Psoas muscle (tissue), 8 donors: ENCODE results near the gene HSD11B2. TPM values are rescaled to one million over a fixed set of nuclear protein-coding genes. Genes with fewer than 3 reads are reported as not detected.

Source experiments
- ATAC-seq, 4 donors: fragments of 200-7000 bp; cut with Tn5 transposase; one replicate each; pipeline ENCODE4 v1.9.1; 2020; ENCODE audit warnings: moderate library complexity in 3 of 4, mild to moderate bottlenecking in 2 of 4
- DNase-seq, 2 donors: peaks; one replicate each; pipeline ENCODE4 v3.0.0-alpha.2; 2020
- H3K27ac ChIP-seq: fragments of 200-600 bp; one replicate; pipeline ENCODE4 v1.8.0; 2022
- H3K27me3 ChIP-seq, 3 donors: fragments of 200-600 bp in 1 of 3; one replicate each; pipeline versions ENCODE4 v1.6.1 to v1.8.0; 2013 to 2022; ENCODE audit warnings: low read length in 2 of 3, mild to moderate bottlenecking in 2 of 3, moderate library complexity in 1 of 3; ENCODE audit not compliant: insufficient read depth in 3 of 3
- H3K36me3 ChIP-seq, 2 donors: fragments of 200-600 bp in 1 of 2; one replicate each; pipeline versions ENCODE4 v1.6.1 to v1.8.0; 2013 to 2022; ENCODE audit warnings: low read depth in 1 of 2, mild to moderate bottlenecking in 1 of 2, moderate library complexity in 1 of 2; ENCODE audit not compliant: insufficient read depth in 1 of 2
- H3K4me1 ChIP-seq: fragments of 200-600 bp; one replicate; pipeline ENCODE4 v1.8.0; 2022
- H3K4me3 ChIP-seq: fragments of 200-600 bp; one replicate; pipeline ENCODE4 v1.8.0; 2022; ENCODE audit warnings: mild to moderate bottlenecking
- H3K9me3 ChIP-seq: fragments of 200-600 bp; one replicate; pipeline ENCODE4 v1.8.0; 2022
- WGBS, 3 donors: extraction: QIAGEN DNeasy Blood & Tissue Kit; methylation state at CpG; one replicate each; pipeline versions ENCODE4 v1.1.6 to v1.1.7; 2013; 5-methylcytosine and 5-hydroxymethylcytosine counted together
- intact Hi-C, 2 donors: fragments of 100-400 bp; cut with DNase I; formaldehyde crosslinking; loops; one replicate each; pipeline versions ENCODE4 v1.11.0 to v1.14.2; 2022
- polyA plus RNA-seq, 3 donors: library from polyadenylated mRNA; stranded (reverse); fragments of 200-250 nt; gene quantifications; one replicate each; pipeline ENCODE4 v1.2.3, GENCODE V29; 2013
- total RNA-seq, 4 donors: library from RNA; stranded (reverse); fragmentation: NEBNext Ultra II Directional in 2 of 4; extraction: Animal tissue kit (Norgen Biotek cat#: 25700) in 2 of 4; gene quantifications; one replicate each; pipeline versions ENCODE4 v1.2.1 to v1.2.4, GENCODE V29; 2021 to 2023
- TF ChIP-seq, protein P1 (sequence below): fragments of 200-600 bp; IDR thresholded peaks from one replicate; pipeline ENCODE4 v1.8.0; 2022; ENCODE audit warnings: antibody characterized with exemption
- donor health status: healthy with polysubstance abuse.
- donor health status: DM: no; HTN: no; CAD: no; lungs with moderate emphysema.
- donor health status: Bipolar disorder and iron deficiency.
- donor health status: healthy.
- donor health status: DM: yes; HTN: yes; CAD: no.
- donor health status: DM: no; HTN: no; CAD: no.
- donor health status: DM: no; HTN: no; CAD: no.
- donor health status: DM: yes; HTN: yes; CAD: no.

The HSD11B2 gene
- total and polyA plus RNA-seq, 7 donors: 0.11 to 0.71 (median 0.27) TPM

GRCh38 chr16:67404740-67405226, 26.1 kb upstream of the HSD11B2 start:
- no peak overlapping the region for H3K27ac ChIP-seq
- TF ChIP-seq, protein P1, sequence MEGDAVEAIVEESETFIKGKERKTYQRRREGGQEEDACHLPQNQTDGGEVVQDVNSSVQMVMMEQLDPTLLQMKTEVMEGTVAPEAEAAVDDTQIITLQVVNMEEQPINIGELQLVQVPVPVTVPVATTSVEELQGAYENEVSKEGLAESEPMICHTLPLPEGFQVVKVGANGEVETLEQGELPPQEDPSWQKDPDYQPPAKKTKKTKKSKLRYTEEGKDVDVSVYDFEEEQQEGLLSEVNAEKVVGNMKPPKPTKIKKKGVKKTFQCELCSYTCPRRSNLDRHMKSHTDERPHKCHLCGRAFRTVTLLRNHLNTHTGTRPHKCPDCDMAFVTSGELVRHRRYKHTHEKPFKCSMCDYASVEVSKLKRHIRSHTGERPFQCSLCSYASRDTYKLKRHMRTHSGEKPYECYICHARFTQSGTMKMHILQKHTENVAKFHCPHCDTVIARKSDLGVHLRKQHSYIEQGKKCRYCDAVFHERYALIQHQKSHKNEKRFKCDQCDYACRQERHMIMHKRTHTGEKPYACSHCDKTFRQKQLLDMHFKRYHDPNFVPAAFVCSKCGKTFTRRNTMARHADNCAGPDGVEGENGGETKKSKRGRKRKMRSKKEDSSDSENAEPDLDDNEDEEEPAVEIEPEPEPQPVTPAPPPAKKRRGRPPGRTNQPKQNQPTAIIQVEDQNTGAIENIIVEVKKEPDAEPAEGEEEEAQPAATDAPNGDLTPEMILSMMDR: no peak
- DNase-seq: no peak
- no peaks in the 10 kb centered on the region for H3K9me3 ChIP-seq
- 95 to 99% (median 99%) methylated on average over 5 of the region's 5 CpGs for WGBS, 3 donors
- intact Hi-C loops: no loop called here
- H3K36me3 ChIP-seq: no peaks in the 10 kb centered on the region
- no peak for ATAC-seq
- peaks cover 31% of the 10 kb centered on the region for H3K4me1 ChIP-seq
- no peaks in the 10 kb centered on the region for H3K27me3 ChIP-seq
- H3K4me3 ChIP-seq: no peak overlapping the region

DNA sequence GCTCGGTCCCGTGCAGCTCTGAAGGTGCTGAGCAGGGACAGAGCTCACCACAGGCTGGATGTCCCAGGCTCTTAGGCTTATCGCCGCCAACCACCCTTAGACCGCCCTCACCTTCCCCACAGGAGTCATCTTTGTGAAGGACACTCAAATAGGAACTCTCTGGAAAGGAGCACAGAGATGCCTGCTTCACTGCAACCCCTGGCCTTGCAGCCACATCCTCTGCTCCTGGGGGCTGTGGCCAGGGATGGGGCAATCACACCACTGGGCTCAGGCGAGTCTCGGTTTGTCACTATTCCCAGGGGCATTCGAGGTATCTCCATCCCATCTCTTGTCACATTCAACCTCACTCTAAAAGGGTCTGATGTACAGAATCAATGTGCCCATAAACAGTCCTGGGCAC, 25.6 kb upstream of the HSD11B2 start:
- H3K9me3 ChIP-seq: no peaks in the 10 kb centered on the region
- no peak overlapping the region for H3K4me3 ChIP-seq
- no peaks in the 10 kb centered on the region for H3K36me3 ChIP-seq
- H3K27me3 ChIP-seq: no peaks in the 10 kb centered on the region
- H3K4me1 ChIP-seq: peaks cover 26% of the 10 kb centered on the region
- intact Hi-C loops: no loop called here
- WGBS, 3 donors: 88 to 94% (median 91%) methylated on average over 8 of the region's 8 CpGs
- TF ChIP-seq, protein P1: no peak
- peak overlapping the region; percentile 87 for H3K27ac ChIP-seq
- ATAC-seq (no peak), DNase-seq (no peak)

DNA sequence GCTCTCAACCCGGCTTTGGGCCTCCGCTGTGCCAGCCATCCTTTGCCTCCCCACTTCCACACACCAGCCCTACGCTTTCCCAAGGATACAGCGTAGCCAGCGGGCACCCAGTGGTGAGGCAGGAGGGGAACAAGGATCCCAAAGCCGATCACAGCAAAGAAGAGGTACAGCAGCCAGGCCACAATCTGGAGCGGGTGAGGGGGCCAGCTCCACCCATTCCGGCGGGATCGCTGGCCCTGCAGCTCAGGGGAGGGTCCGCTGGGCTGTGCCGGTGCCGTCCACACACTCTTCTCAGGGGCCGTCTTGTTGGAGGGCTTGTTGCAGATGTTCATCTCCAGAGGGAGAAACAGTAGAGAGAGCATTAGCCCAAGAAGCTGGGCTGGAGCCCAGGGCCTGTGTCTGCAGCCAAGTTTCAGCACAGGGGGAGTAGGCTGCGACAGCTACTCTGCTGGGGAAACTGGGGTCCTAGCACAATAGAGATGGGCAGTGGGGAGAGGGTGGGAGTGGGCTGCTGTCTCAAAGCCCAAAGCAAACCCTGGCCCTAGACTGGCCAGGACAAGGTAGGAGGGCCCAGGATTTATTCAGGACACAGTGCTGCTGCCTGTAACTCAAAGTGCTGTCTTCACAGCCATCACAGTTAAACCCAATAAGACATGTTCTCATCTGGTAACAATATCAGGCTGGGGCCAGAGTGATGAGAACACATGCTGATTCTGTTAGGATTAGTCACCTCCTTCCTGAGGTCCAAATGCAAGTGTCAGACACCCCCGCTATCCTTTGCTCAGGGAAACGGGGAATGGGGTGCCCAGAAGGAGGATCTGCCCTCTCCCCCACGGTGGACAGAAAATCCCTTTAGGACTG, 24.6 kb upstream of the HSD11B2 start:
- 39 to 41% (median 40%) methylated on average over 18 of the region's 18 CpGs for WGBS, 3 donors
- TF ChIP-seq, protein P1: no peak
- H3K27ac ChIP-seq: peak overlapping the region; percentile 87
- H3K4me1 ChIP-seq: peaks cover 26% of the 10 kb centered on the region
- ATAC-seq (peak; percentile 88 to 94 (median 89)), DNase-seq (peak in 1 of 2 donors; percentile 77)
- no peaks in the 10 kb centered on the region for H3K9me3 ChIP-seq
- H3K4me3 ChIP-seq: peak overlapping the region; percentile 22
- intact Hi-C loops: no loop called here
- H3K27me3 ChIP-seq: no peaks in the 10 kb centered on the region
- H3K36me3 ChIP-seq: no peaks in the 10 kb centered on the region

DNA sequence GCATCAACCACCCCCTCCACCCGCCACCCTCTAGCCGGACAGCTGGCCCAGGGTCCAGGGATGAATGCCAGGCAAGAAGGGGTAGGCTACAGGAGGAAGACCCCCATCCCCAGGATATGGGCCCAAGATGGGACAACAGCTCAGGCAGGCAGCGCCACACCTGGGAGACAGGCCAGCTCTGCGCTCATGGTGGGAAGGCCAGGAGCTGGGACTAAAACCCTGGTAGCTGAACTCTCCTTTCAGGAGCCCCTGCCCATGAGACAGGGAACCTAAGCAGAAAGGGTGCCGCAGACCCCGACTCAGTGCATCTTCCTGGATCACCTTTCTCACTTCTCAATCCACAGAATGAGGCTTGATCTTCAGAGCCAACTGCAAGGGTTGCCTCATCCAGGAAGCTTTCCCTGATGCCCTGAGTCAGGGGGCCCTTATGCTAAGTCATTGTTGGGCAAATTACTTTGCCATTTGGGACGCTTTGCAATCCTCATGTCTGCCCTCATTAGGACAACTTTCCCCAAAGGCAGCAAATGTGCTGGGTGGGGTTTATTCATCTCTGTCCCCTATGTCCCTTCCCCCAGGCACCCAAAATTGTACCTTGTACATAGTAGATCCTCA, 23.6 kb upstream of the HSD11B2 start:
- Histone ChIP-seq H3K9me3 (no peaks in the 10 kb centered on the region), H3K27me3 (no peaks in the 10 kb centered on the region), H3K27ac (peak overlapping the region; percentile 87), H3K4me1 (peaks cover 26% of the 10 kb centered on the region), H3K36me3 (no peaks in the 10 kb centered on the region), H3K4me3 (no peak overlapping the region)
- intact Hi-C loops: no loop called here
- 80 to 87% (median 87%) methylated on average over 7 of the region's 7 CpGs for WGBS, 3 donors
- DNase-seq: no peak
- peak in 1 of 4 donors; percentile 21 for ATAC-seq
- TF ChIP-seq, protein P1: no peak
